Renal cortical epithelial cell (primary cell): ENCODE data around the gene MMP10. TPM values are rescaled to one million over a fixed set of nuclear protein-coding genes. Genes with fewer than 3 reads are reported as not detected.
"Not testable (repeated sequence)": the region's sequence is repeated elsewhere in the genome, so short reads cannot be mapped to it uniquely, and the experiment has no call there.

Experiments used
- DNase-seq: peaks from one replicate; pipeline ENCODE4 v3.0.0-alpha.2; 2011; ENCODE audit warnings: low read depth
- total RNA-seq: library from RNA; depleted of rRNA; stranded (reverse); fragments of >200 nt; gene quantifications from 2 replicates; pipeline ENCODE4 v1.2.3, GENCODE V29; 2014

Gene MMP10
- total RNA-seq, 1 donor from 2014 or later, result 0.10 TPM

DNA sequence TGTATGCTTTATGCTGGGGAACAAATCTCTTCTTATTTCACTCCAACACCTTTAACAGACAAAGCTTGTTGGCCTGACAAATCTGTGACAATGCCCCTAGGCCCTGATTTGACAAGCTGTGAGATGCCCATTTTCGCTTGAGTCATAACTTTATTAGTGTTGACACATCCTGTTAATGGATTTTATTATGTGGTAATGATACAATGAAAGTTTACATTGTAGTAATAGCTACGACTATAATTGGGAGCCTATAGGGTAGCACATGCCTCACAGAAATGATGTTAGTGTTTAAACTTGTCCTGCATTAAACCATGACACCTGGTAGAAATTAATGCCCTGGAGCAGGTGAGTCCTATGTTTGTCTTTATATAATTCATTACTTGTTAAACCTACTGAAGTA, 3.3 kb upstream of the MMP10 start:
- no peak for DNase-seq

DNA sequence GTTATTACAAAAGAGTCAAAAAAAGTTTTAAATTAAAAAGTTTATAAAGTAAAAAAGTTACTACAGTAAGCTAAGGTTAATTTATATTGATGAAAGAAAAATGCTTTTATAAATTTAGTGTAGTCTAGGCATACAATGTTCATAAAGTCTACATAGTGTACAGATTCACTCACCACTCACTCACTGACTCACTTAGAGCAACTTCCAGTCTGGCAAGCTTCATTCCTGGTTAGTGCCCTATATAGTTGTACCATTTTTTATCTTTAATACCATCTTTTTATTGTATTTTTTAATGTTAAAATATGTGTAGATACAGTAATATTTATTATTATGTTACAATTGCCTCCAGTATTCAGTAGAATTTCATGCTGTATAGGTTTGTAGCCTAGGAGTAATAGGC, 2.6 kb upstream of the MMP10 start:
- no peak for DNase-seq

GRCh38 chr11:102781676-102782075, 1.2 kb upstream of the MMP10 start:
- DNase-seq, result no peak

- no peak for DNase-seq
Measured at GRCh38 chr11:102776454-102776853, 4.0 kb downstream of the MMP10 start.

- no peak for DNase-seq
Measured at GRCh38 chr11:102773386-102773785, 7.0 kb downstream of the MMP10 start.

GRCh38 chr11:102771351-102771750, 9.1 kb downstream of the MMP10 start:
- DNase-seq, result no peak

DNA sequence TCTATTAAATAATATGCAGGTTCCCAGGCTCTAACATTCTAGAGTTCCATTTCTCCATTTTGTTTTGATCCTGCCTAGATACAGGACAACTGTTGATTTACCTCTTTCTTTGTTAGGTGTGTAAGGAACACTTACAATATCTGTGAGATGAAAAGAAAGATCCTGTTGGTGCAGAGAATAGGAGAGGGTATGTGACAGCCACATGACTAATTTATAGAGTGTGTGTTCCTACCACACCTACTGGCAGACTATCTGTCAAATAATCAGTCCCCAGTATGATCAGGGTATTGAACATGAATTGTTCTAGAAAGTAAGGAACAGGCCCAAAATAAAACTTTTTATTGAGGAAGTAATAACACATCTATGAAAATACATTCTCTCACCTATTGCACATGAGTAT, 10.2 kb downstream of the MMP10 start:
- DNase-seq, result no peak

- DNase-seq, result no peak
Measured at GRCh38 chr11:102767800-102768199, 12.6 kb downstream of the MMP10 start.

DNA sequence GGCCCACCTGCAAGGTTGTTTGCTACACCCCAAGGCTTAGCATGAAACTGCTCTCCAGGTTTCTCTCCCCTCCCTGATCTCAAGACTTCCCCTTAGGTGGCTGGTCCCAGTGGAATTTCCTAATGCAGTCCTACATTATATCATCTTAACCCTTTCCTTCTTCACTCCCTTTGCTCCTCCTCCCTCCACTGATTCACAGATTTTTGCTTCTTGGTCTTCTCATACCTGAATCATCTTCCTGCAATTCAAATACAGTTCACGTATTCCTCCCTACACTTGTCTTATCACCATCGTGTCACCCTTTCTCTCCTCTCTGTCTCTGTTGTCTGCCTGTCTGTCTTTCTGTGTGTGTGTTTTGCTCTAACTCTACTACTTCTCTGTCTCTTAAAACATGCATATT, 17.0 kb downstream of the MMP10 start:
- DNase-seq, result no peak

DNA sequence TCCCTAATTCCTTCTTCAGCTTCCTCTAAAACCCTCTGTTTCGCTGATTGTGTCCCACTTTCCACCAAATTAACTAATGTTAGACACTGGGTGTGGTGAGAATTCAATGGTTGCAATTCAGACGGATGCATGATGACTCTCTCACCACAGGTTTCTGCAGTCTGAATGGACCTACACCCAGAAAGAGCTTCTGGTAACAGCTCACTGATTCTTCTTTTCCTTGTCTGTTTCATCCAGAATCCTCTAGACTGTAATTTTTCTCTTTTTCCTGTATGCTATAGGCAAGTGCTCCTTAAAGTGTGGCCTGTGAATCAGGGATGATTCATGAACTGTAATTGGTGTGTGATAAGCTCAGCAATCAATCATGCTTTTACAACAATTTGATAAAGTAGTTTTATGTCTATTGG, 18.1 kb downstream of the MMP10 start:
- DNase-seq, result peak; percentile 75

- peak; percentile 67 for DNase-seq
Measured at GRCh38 chr11:102761646-102762238, 18.7 kb downstream of the MMP10 start.

GRCh38 chr11:102760344-102761035, 19.9 kb downstream of the MMP10 start:
- peak; percentile 93 for DNase-seq

DNA sequence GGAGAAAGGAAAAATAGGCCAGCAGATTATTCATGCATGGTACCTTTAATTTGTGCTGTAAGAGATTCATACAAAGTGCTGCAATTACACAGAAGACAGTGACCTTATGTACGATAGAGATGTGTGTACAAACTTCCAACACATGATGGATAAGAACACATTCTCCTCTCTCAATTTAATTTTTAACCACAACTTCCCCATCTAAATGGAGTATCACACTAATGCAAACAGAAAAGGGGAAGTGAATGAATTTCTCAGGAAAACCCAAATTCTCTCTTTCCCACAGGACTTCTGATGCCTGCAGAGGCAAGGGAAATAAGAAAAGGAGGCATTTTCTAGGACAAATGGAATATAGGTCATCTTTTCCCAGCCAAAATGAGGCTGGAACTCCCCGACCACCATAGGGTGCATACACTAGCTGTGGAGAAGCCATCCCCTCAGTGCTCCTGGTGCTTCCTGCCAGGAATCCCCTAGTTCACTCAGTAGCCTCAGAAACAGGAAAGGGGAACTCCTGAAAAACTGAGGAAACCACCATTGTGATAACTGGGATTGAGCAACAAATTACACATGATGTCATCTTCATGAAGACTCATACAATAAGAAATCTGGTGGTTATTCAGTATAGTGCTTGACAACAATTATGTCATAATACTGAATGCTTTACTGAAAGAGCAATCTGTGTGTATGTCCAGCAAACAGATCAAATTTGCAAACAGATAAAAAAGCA, 22.4 kb downstream of the MMP10 start:
- DNase-seq, result peak; percentile 91

DNA sequence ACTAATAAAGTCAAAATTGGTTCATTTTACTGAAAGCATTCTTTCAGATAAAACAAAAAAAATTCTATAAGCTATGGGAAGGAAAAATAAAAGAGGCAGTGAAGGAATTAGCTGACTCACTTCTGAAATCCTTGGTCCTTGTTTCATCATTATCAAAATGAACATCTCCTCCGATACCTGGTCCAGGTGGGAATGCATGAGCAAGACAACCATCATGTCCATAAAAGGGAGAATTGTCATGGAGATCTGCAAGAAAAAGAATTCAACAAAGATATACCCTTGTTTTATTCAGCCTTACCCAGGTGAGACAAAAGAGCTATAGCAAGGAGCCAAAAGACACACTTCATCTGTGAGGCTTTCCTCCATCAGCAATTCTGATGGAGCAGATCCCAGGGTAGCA, 27.2 kb downstream of the MMP10 start:
- no peak for DNase-seq

GRCh38 chr11:102751673-102752072, 28.8 kb downstream of the MMP10 start:
- DNase-seq, result no peak

DNA sequence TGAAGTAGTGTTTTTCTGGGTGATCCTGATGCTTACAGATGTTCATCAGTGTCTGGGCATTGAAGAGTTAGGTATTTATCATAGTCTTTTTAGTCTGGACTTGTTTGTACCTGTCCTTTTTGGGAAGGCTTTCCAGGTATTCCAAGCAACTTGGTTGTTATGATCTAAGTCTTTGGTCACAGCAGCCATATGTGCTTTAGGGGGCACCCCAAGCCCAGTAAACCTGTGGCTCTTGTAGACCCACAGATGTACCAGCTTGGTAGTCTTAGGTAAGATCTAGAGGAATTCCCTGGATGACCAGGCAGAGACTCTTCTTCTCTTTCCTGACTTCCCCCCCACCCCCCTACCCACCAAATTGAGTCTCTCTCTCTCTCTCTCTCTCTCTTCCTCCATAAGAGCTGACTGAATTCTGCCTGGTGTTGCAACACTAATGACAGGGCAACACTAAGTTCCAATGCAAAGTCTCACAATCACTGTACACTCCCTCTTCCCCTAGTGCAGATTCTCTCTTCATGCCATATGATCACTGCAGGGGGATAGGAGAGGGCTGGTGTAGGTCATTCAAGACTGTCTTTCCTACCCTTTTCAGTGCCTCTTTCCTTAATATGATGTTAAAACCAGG, 31.2 kb downstream of the MMP10 start:
- DNase-seq, result no peak

DNA sequence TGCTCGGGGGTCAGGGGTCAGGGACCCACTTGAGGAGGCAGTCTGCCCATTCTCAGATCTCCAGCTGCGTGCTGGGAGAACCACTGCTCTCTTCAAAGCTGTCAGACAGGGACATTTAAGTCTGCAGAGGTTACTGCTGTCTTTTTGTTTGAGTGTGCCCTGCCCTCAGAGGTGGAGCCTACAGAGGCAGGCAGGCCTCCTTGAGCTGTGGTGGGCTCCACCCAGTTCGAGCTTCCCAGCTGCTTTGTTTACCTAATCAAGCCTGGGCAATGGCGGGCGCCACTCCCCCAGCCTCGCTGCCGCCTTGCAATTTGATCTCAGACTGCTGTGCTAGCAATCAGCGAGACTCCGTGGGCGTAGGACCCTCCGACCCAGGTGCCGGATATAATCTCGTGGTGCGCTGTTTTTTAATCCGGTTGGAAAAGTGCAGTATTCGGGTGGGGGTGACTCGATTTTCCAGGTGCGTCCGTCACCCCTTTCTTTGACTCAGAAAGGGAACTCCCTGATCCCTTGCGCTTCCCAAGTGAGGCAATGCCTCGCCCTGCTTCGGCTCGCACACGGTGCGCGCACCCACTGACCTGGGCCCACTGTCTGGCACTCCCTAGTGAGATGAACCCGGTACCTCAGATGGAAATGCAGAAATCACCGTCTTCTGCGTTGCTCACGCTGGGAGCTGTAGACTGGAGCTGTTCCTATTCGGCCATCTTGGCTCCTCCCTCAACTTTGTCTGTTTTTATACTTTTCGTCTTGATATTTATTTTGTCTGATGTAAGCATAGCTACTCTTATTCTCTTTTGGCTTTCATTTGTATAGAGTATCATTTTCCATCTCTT, 33.5 kb downstream of the MMP10 start:
- not testable (repeated sequence) for DNase-seq

- DNase-seq, result no peak
Measured at GRCh38 chr11:102734650-102735049, 45.8 kb downstream of the MMP10 start.

DNA sequence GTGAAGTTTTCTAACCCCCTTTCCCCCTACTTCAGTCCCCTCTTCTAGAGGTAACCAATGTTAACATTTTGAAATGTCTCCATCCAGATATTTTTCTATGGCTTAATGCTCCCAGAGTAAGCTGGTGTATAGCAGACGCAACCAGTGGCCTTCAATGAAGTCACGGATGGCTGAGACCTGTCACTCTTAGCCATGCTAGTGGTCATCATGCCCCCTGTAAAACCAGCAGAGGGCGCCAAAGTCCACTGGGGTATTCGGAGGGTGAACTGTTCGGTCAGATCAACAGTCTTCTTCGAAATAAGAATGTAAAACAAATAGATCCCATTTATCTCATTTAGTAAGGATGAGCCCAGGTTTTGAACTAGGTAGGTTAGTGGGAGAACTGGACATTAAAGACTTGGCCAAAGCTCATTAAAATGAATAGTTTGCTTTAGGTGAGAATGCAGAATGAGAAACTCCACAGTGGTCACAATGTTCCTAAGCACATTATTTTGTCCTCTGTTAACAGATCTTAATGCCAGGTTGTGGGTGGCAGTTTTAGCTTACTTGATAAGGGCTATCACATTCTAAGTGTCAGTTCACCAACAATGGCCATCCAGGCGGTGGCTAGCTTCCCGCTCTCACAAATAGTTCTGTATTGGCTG, 47.1 kb downstream of the MMP10 start:
- DNase-seq, result peak; percentile 61

DNA sequence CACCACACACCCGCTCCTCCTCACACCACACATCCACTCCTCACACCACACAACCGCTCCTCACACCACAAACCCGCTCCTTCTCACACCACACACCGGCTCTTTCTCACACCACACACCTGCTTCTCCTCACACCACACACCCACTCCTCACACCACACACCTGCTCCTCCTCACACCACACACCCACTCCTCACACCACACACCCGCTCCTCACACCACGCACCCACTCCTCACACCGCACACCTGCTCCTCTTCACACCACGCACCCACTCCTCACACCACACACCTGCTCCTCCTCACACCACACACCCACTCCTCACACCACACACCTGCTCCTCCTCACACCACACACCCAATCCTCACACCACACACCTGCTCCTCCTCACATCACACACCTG, 49.5 kb downstream of the MMP10 start:
- DNase-seq, result not testable (repeated sequence)
